Islet of Langerhans (tissue), 1 donor: ENCODE data around the gene BRCA2.

Experiments used
- FAIRE-seq: peaks from one replicate; lab custom pipeline; 2011; peaks lifted over from hg19 to GRCh38; lab: Jason Lieb, UNC

The BRCA2 gene

DNA sequence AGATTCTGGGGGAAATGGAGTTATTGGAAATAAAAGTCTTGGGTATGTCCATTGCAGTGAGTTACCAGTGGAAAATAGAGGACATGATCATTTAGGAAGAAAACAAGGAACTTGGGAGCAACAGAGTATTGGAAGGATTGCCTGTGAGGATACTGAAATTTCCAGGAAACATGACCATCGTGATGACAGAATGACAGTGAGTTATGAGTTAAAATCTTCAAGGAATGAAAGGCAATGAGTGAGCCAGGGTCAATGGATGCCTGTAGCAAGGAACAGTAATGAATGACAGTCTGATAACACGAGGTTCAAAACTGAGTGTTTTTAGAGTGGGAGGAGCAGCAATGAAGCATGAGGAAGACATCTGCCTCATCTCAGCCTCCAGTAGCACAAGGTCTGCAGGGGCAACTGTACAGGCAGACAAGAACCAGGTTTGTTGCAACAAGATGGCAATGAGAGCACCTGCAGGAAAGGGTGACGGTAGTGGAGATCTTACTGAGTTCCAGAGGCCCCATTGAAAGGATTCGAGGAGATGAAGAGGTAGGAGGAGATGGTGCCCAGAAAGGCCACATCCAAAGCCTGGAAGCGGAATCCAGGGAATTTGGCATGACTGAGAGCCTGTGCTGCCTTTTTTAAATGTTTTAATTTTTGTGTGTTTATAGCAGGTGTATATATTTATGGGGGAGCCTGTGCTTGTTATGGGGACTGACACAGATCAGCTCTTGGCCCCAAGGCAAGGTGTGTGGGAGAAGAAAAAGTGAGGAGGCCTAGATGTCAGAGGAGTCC, 68.7 kb downstream of the BRCA2 start:
- no peak for FAIRE-seq

DNA sequence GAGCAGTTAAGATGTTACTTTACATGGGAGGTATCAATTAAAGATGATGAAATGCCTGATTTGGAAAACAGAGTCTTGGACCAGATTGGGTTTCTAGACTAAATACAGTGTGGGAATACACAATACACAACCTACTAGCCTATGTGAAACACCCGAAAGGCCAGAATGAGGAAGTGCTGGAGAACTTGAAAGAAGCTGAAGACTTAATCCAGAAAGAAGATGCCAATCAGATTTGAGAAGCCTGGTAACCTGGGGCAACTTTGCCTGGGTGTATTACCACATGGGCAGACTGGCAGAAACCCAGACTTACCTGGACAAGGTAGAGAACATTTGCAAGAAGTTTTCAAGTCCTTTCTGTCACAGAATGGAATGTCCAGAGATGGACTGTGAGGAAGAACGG, 69.4 kb downstream of the BRCA2 start:
- no peak for FAIRE-seq

DNA sequence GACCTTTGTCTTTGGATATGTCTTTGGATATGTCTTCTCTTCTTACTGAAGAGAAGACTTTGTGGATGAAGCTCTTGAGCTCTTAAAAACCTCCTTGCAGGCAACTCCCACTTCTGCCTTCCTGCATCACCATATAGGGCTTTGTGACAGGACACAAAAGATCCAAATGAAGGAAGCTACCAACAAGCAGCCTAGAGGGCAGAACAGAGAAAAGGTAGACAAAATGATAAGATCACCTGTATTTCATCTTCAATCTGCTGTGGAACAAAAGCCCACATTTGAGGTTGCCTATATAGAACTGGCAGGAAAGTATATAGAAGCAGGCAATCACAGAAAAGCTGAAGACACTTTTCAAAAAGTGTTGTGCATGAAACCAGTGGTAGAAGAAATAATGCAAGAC, 70.1 kb downstream of the BRCA2 start:
- FAIRE-seq = no peak

DNA sequence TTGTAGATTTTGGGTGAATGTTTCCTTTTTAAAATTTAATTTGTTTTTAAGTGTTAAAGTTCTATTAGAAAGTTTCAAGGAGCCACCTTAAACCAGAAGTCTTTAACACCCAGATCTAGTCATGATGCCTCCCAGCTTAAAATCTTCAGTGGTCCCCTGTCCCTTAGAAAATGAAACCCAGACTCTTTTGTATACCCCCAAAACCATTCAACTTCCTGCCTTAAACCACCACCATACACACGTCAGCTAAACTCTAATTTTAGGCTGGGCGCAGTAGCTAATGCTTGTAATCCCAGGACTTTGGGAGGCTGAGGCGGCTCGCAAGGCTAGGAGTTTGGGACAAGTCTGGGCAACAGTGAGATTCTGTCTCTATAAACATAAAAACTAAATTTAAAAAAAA, 74.7 kb downstream of the BRCA2 start:
- FAIRE-seq = no peak

DNA sequence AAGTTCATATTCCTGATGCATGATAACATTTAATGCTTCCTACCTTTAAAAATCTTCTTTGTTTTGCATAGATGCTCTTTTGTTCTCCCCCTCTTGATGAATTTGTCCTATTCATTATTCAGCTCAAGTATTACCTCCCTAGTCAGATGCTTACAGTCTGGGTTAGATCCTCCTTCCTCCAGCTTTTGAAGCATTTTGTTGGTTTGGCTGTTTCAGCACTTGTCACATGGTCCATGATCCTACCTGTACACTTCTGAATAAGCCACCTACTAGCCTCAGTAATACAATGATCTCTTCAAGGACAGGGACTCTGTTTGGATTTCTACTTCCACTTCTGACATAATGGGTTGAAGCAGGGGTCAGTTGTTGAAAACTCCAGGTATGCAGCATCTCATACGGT, 75.2 kb downstream of the BRCA2 start:
- FAIRE-seq = no peak

DNA sequence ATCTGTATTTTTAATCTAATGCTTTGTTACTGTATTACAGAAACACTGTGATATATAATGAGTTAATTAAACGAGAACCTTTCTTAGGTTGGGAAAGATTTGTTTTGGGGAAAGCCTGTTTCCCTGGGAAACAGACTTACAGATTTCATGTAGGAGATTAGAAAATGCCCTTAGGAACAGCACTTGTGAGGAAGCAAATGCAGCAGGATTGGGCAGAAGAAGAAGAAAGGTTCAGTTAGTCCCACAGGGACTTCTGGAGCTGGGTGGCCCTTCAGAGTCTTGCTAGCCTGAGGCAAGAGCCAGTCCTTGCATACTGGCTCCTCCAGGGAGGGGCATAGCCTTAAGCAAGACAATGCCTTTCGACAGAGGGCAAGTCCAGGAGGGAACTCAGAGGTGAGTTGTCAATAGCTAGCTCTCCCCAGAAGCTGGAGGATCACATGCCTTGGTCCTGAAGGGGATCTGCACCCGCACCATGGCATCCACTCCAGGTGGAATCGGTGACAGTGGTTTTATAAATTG, 75.9 kb downstream of the BRCA2 start:
- FAIRE-seq = no peak

DNA sequence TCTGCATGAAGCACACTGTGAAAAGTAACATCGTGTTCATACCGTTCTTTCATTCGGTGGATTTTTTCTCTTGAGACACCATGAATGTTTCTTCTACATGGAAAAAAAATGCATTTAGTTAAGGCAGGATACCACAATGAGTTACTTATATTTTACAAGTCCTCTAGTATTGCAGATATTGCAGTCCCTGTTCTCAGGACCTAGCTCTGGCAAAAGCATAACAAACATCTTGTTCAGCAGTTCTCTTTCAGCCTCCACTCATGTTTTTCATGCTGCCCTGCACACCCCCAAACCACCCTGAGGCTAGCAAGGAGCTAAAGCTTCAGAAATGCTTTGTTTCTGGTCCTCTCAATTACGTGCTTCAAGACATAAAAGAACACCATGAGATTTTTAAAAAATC, 87.8 kb downstream of the BRCA2 start:
- FAIRE-seq = no peak

DNA sequence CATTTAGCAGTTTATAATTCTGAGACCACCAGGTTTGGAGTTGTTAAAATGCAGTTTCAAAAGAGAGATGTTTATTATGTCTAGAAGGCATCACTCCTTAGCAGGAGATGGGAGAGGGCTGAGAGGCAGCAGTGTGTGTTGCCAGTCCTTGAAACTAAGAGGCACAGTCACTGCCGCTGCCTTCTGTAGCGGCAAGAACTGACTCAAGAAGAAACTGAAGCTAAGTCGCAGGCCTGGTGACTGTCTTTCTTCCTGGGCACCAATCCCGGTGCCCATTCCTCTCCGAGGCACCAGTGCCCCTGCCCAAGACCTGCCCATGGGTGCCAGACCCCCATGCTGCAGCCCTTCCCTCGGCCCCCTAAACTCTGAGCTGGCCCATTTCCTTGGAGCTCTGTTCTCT, 92.5 kb downstream of the BRCA2 start:
- no peak for FAIRE-seq

DNA sequence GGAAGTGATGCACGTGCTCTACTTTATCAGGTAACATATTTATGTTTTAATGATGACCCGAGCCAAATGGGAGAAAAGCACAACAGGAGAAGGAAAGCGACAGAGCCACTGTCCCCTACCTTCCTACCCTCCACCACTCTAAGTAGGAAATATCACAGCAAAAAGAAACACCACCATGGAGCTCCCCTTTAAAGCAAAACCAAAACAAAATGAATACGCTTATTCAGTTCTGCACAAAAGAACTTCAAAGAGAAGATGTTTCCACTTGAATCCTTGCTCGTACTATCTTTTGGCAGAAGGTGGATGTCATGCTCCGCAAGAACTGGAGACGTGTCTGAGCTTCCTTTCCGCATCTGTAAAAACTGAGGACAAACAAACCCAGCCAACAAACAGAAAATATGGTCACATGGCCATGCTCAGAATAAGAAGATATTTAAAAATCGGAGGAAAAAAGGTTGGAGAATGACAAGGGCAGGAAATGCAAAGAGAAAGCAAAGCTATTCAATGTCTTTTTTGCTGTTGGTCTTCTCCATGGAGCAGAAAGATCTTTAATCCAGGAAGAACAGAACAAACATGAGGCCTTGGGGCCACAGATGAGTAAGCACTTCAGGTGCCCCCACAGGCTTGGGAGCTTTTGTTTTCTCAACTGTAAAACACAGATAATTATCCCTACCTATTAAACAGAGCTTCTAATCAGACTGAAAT, 93.1 kb downstream of the BRCA2 start:
- FAIRE-seq = no peak

DNA sequence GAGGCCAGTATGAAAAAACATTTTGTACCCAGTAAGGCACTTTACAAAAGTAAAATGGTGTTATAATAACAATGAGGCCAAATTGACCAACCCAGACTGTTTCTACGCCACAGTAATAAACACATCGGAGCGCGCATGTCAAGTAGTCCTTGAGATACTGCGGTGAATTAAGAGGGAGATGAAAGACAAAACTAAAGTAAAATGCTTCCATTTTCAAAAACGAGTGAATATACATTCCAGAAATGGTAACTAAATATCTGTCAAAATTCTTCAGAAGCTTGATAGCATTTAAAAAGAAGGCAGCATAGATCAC, 93.6 kb downstream of the BRCA2 start:
- peak; percentile 51 for FAIRE-seq

DNA sequence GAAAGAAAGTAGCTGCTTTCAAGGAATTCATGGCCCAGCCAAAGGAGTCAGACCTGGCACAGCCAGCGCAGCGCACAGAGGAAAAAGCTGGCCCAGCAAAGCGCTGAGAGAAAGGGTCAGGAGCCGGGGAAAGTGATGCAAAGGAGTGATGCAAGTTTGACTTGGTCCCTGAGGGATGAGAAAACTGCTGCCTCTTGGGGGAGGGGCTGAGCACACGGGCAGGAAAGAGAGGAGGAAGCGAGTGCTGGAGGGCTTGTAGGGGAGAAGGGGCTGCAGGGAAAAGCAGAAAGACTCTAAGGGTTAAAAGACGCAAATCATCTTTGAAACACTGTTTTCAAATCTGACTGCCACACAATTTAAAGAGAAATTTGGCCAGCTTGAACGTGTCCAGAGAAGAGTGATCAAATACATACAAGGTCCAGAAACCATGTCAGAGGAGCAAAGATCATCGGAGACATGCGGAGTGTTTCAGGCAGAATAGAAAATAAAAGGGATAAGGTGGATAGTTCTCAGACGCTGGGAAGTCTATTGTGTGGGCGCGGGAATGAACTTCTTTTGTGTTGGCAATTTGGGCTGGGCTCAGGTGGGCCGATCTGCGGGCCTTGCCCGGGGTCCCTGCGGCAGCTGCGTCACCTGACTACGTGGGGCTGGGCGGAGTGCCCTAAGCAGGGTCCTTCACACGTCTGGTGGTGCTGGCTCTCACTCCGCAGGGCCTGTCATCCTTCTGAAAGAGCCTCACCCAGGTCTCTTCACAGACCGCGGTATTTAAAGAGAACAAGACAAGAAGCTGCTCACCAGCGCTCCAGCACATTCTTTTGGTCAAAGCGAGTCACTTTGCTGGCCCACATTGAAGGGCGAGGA, 94.5 kb downstream of the BRCA2 start:
- peak; percentile 41 for FAIRE-seq

DNA sequence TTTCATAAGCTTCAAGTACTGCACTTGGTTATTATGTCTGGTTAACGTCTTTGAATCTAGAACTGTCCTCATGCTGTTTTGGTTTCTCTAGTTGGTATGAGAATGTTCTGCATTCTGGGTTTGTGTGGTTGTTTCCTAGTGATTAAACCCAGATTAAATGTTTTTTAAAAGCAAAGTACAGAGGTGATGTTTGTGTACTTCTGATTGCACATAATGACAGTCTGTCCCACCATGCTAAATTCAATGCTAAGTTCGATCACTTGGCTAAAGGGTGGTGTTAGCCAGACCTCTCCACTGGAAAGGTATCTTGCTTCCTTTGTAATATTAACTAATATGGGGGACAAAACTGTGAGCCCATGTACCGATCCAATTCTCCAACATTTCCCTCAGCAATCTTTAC, 98.0 kb downstream of the BRCA2 start:
- no peak for FAIRE-seq

DNA sequence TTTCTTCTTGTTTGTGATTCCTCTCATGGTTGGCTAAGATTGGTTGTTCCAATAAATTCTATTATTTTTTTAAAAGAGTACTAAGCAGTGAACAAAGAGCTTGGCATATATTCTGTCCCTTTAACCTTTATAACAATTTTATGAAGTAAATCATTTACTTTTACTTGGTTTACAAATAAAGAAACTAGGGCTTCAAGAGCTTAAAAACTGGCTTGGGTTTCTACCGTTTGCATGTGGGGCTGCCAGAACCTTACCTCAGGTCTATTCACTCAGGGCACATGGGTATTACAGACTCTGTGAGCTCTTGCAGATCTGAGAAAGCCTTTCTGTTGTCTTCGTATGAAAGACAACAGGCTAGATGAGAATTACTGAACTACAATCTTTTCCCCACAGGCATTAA, 99.3 kb downstream of the BRCA2 start:
- no peak for FAIRE-seq

DNA sequence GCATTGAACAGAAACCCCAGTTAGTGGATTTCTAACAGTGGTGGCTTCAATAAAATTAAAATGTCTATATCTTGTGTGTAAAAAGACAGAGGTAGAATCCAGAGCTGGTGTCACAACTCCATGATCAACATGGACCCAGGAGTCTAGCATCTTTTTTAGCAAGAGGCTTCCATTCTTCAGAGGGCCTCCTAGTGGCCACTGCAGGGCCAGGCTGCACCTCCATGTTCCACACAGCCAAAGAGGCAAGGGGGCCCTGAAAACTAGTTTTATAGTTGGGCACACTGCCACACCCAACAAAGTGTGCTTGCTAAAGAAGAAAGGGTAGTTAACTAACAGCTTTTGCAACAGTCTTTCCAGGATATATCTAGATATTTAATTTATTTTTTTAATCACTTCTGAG, 99.7 kb downstream of the BRCA2 start:
- no peak for FAIRE-seq

DNA sequence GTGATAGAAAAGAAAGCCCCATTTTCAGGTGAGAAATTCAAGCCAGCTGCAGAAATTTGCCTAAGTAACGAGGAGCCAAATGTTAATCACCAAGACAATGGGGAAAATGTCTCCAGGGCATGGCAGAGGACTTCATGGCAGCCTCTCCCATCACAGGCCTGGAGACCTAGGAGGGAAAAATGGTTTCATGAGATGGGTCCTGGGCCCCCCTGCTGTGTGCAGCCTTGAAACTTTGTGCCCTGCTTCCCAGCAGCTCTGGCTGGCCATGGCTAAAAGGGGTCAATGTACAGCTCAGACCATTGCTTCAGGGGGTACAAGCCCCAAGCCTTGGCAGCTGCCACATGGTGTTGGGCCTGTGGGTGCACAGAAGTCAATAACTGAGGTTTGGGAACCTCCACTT, 102.7 kb downstream of the BRCA2 start:
- no peak for FAIRE-seq

DNA sequence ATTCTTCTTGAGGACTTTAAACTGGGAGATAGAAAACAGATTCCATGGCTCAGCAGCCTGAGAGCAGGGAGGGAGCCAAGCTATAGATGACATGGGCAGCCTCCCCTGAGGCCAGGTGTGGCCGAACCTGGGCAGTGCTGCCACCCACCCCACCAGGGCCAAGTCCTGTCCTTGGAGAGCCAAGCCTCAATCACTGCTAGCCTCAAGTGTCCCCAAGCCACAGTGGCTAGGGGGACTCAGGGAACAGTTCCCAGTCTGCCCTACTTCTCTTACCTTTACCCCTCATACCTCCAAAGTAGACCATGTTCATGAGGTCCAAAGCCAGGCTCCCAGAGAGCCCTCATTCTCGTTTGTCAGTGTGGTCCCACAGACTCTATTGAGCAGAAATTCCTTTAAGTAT, 104.6 kb downstream of the BRCA2 start:
- FAIRE-seq = no peak

DNA sequence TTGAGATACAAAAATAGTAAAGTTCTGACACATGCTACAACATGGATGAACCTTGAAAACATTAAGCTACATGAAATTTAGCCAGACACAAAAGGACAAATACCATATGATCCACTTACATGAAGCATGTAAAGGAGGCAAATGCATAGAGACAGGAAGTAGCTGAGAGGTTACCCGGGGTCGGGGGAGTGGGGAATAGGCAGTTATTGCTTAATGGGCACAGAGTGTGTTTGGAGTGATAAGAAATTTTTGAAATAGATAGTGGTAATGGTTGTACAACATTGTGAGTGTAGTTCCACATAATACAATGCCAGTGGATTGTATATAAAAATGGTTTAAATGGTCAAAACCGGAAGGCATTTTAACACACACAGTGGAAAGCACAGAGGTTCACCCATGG, 108.3 kb downstream of the BRCA2 start:
- FAIRE-seq = no peak

DNA sequence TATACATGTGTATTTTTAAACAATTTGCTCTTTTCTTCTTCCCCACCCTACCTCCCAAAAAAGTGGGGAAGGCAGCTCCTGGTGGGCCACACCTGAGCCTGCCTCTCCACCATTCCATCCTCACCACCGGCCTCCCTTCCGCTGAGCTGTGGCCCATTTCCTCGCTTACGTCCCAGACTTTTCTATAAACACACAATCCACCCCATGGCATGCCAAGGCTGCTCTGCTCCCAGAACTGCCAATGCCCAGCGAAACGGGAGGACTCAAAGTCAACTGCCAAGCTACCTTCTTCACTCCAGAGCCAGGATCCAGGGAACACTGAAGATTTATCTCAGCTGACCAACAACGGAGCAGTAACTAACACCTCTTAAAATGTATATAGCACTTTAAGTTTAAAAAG, 109.8 kb downstream of the BRCA2 start:
- no peak for FAIRE-seq

DNA sequence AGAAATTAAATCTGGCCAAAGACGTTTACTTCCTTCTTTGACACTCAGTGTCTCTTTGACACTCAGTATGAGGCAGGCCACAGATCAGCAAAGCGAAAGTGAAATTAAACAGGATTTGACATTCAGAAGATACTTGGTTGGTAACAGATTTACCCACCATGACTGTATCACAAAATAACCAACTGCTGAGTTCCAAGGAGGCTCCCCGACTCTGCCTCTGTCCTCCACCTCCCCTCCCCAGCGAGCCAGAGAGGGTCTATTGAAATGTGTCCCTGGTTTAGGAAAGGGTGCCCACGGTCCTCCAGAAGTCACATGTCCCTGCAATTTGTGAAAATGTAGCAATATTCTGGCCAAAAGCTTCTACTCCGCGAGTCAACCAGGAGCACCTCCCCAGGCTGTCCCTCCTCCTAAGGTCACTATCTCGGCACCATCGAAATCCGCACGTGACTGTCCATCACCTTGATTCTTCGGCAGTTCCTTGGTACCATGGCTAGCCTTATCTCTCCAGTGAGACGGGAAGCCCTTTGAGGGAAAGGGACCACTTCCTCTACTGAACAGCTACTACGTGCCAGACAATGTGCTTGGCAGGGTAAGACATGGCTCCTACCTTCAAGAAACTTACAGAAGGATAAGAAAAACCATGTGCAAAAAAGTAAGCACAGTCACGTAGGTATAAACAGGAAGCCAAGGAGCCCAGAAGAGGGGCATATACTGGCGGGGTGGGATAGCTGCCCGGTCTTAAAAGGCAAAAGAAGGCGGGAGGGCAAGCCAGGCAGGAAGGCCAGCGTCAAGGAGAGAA, 111.1 kb downstream of the BRCA2 start:
- FAIRE-seq = no peak

DNA sequence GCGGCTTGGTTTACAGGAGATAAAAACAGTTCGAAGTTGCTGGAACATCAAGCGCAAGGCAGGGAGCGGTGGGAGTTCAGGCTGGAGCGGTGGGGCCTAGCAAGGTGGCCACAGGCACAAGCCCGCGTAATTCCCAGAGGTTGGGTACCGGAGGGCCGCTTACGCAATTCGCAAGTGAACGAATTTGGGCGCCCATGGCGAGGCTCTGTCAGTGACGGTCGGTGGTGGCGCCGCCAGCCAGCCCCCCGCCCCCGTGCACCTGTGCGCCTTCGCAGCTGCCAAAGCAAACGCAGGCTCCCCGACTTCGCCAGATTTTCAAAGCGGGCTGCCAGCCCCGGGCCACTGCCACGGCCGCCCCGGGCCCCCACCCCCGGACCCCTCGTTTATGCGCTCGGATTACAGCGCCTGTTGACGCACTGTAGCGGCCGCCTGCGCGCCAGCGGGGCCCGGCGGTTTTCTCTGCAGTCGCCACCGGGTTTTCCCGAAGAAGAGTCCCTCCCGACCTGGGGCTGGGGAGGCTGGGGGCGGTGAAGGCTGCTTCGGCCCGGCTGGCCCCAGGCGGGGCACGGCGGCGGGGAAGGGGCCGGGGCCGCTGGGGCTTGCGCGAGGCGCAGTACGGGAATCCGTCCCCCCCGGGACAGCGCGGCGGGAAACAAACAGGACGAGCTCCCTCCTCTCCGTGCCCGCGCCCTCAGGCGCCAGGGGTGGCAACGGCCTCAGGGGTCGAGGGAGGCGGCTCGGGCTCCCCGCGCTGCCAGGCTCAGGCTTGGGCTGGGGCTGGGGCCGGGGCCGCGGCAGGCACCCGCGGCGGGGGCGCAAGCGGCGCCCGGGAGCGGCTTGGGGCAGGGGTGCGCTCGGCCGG, 111.9 kb downstream of the BRCA2 start:
- no peak for FAIRE-seq

DNA sequence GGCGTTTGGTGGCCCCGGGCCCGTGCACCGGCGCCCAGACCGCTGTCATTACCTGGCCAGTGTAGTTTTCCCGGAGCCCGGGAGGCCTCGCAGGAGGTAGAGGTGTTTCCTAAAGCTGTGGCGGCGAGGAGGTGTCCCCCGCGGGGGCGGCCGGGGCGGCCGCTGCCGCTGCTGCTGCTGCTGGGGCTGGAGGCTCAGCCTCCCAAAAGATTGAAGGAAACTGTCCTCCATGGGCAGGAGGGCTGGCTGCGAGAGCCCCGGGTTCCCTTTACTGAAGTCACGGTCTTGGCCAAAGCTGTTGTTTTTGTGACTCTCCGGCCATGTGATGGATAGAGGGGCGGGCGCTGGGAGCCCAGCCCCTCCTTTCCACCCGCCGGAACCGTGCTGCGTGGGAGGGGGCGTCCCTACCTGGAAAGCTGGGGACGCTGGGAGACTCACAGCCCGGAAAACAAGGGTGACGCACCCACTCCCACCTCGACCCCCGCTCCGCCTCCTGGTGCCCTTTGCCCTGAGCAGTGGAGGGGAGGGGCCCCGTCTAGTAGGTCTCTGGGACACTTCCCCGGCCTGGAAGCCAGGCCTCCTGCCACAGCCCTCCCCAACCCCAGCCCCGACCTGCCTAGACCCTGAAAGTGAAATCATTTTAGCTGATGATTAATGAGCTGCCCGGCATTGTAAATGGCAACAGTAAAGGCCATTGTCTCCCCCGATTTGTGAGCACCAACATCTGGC, 112.7 kb downstream of the BRCA2 start, which contains the start of gene N4BP2L1:
Gene N4BP2L1 (minus strand): TSS at position 279 of the 729 bp plus-strand sequence. CDS start 48 bp downstream, at position 231.
- no peak for FAIRE-seq
